Umbilical cord (tissue), 2 donors: ENCODE measurements around the gene TMEM198. TPM values are rescaled to one million over a fixed set of nuclear protein-coding genes. Genes with fewer than 3 reads are reported as not detected.

ENCODE experiments used
- DNase-seq: peaks from one replicate; pipeline ENCODE4 v3.0.0-alpha.2; 2015; ENCODE audit warnings: low spot score
- total RNA-seq: library from RNA; depleted of rRNA; stranded (reverse); fragments of >200 nt; gene quantifications from one replicate; pipeline ENCODE4 v1.2.3, GENCODE V29; 2014; ENCODE audit warnings: low replicate concordance; ENCODE audit not compliant: insufficient read depth

Gene TMEM198
- total RNA-seq, 1 donor from 2014 or later, result 2.2 TPM

DNA sequence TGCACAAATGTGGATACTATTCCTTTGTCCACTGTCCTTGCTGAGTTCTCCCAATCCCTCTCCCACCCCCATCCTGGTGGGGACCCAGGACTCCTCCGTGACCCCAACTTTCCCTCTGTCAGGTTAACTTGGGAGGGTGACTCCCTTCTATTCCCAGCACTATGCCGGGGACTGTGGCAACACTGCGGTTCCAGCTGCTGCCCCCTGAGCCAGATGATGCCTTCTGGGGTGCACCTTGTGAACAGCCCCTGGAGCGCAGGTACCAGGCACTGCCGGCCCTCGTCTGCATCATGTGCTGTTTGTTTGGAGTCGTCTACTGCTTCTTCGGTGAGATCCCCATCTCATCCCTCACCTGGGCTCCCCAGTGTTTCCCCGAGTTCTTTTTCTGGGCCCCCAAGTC, 739 bp downstream of the TMEM198 start:
- DNase-seq, result no peak

DNA sequence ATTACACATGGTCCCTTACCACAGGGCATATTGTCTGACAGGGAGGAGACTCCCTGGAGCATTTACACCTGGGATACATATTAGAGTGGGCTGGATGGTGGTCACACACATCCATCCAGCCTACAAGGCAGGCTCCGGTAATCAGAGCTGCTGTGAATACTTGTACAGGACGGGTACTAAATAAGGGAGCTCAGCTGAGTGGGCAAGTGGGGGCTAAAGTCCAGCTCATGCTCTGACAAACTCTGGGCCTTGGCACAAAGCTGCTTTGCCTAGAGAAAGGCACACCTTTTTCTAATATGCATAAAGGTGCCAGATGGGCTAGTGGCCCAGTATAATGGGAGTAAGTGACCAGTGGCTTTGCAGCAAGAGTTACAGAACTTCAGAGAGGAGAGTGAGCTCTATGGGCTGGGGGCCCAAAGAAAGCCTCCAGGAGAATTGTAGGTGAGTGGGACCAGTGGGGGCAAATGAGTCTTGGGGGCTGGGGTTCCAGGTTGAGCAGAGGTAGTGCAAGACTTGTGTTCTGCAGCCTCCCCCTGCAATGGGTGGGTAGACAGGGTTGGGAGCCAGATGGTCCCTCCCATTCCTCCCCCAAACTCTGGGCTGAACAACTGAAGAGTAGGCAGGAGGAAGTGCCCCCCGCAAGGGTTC, 1.6 kb downstream of the TMEM198 start:
- DNase-seq, result no peak

DNA sequence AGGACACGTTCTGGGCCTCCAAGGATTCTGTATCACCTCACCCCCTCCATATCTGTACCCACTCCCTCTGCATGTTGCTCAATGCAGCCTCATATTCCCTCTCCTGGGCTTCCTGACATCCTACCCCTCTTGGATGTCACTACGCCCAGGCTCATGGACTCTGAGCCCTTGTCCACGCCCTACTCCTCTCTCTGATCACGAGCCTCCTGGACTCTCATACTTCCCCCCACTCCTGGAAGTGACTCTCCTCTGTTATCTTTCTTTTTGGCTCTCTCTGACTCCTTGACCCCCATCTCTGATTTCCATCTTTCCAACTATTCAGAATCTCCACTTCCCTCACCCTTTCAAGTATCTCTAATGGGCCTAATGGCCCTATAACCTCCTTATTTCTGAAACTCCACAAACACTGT, 2.1 kb downstream of the TMEM198 start:
- DNase-seq, result no peak

DNA sequence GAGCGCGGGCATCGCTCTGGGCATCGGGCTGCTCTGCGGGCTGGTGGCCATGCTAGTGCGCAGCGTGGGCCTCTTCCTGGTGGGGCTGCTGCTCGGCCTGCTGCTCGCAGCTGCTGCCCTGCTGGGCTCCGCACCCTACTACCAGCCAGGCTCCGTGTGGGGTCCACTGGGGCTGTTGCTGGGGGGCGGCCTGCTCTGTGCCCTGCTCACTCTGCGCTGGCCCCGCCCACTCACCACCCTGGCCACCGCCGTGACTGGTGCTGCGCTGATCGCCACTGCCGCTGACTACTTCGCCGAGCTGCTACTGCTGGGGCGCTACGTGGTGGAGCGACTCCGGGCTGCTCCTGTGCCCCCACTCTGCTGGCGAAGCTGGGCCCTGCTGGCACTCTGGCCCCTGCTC, 3.8 kb downstream of the TMEM198 start:
- no peak for DNase-seq

DNA sequence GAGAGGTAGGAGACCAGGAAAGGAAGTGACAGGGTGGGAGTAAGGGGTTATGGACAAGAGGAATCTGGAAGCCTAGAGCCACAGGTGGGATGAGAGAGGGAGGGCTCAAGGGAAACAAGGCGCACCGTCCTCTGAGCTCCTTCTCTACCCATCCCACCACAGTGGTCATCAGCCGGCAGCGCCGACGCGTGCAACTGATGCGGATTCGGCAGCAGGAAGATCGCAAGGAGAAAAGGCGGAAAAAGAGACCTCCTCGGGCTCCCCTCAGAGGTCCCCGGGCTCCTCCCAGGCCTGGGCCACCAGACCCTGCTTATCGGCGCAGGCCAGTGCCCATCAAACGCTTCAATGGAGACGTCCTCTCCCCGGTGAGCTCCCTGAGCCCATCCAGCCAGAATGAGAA, 5.2 kb downstream of the TMEM198 start:
- DNase-seq, result no peak

DNA sequence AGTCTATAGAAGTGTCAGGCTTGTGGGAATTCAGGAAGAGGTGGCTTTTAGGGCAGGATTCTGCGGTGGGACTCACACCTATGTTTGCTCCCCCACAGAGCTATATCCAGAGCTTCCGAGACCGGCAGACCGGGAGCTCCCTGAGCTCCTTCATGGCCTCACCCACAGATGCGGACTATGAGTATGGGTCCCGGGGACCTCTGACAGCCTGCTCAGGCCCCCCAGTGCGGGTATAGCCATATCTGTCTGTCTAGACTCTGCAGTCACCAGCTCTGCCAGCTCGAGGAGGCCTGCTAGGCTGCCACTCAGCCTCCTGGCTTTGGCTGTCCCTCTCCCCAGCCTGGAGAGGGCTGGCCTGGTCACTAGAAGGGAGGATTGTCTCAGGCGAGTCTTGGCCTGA, 5.8 kb downstream of the TMEM198 start:
- no peak for DNase-seq

DNA sequence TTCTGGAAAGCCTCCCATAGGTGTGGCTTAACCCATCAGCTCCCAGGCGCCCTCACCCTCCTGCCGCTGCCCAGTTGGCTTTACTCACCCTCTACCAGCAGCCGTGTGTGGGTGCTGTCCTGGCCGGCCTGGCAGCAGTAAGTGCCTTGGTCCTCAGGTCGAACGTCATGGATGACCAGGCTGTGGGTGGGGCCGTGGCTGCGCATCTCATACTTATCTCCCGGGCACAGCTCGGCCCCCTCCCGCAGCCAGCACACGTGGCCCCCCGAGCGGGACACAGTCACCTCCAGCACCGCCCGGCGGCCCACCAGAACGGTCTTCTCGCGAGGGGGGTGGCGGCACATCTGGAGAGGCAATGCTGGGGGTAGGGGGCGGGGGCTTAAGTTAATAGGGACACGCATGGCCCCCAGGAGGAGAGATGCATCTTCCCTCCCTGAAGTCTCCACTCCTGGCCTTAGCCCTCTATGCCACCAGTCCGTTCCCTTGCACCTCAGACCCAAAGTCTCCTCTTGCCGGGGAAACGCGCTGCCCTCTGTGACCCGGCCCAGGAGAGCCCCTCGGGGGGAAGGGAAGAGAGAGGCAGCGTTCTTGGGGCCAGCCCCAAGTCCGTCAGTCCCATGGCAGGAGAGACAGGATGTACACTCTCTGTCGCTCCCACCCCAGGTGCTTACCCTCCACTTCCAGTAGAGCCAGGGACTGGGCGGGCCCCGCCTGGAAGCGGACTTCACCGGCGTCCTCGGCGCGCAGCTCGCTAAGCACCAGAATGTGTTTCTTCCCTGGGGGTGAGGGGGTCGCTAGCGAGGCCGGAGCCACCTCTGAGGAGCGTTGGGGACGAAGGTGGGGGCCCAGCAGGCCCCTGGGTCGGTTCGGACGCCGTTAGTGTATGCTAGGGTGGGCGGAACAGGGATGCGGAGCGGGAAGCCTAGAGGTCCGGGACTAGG, 7.9 kb downstream of the TMEM198 start:
- peak; percentile 88 for DNase-seq

DNA sequence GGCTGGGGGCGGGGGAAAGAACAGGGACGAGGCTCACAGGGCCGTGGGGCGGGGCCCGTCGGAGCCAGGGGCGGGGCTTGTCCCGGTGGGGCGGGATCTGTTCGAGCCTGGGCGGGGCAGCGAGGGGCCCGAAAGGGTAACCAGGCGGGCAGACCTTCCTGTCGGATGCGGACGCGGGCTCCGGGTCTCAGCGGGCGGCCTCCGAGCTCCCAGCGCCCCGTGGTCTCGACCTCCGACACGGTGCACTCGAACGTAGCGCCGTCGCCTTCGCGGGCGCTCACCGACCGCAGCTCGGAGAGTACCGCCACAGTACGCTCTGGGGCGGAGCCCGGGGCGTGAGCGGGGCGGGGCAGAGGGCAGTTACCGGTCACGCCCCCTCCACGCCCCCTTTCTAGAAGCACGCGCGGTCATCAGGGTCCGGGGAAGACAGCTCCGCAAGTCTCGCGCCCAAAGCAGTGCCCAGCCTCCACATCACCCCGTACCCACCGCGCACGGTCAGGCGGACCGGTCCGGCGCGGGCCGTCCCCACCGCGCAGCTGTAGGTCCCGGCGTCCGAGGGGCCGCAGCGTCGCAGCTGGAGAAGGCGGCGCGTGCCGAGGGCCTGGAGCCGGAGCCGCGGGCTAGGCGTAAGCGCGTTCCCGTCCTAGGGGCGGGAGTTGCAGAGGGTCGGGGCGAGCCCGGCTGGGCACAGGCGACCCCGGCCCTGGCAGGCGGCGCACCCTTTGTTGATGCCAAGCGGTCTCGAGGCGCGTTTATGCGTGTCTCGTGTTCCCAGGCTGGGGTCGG, 8.7 kb downstream of the TMEM198 start:
- peak; percentile 92 for DNase-seq

DNA sequence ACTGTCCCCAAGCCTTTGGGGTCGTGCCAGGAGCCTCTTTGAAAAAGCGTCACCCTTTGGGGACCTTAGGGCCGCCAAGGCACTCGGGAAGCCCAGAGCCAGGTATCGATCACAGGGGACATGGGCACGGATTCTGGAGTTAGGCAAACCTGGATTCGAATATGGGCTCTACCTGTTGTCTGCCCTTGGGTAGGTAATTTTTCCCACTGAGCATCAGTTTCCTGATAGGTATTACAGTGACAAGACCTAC, 9.3 kb downstream of the TMEM198 start:
- DNase-seq, result no peak

DNA sequence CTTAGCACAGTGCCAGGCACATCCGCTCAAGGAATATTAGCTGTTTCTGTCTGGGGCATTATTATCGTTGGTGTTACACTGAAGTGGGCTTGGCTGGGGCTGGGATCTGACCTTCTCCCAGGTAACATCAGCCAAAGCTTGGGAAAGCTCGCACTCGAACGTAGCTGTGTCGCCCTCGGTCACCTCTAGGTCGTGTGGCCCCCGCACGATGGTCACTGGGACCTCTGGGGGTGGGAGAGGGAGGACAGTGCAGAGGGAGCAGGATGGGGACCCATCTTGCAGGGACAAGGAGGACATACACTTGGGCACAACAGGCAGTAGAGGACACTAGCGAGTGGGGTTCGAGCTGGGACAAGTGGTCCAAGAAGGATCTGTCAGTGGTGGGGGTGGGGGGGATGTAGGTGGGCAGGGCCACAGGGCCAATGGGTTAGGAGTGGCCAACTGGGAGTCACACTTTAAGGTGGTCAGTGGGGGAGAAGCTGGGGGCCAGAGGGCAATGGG, 9.7 kb downstream of the TMEM198 start:
- no peak for DNase-seq

DNA sequence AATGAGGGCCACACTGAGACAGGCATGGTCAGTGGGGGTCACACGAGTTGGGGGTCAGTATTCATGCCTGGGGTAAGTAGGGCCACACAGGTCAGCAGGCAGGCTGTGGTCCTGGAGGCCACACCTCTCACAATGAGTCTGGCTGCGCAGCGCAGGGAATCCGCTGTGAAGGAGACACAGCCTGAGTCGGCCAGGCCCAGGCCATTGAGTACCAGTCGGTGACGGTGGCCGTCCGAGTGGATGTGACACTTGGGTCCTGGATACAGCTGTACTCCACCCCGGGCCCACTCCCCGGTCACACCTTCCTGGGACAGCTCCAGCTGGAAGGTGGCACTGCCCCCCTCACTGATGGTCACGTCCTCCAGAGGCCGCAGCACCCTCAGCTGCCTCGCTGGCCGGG, 10.5 kb downstream of the TMEM198 start:
- no peak for DNase-seq

DNA sequence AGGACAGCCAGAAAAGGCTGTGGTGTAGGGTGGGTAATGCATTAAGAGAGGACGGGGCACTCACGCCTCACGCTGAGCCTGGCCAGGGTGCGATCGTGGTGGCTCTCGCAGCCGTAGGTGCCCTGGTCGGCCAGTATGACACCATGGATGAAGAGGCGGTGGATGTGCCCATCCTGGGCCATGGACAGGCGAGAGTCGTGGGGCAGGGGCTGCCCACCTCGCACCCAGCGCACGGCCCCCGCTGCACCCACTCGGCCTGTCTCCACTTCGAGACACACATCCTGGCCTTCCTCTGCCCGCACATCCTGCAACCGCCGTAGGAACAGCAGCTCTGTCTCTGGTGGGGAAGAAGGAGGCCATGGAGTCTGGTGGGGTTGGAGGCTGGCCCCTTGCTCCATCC, 12.1 kb downstream of the TMEM198 start:
- DNase-seq, result no peak

DNA sequence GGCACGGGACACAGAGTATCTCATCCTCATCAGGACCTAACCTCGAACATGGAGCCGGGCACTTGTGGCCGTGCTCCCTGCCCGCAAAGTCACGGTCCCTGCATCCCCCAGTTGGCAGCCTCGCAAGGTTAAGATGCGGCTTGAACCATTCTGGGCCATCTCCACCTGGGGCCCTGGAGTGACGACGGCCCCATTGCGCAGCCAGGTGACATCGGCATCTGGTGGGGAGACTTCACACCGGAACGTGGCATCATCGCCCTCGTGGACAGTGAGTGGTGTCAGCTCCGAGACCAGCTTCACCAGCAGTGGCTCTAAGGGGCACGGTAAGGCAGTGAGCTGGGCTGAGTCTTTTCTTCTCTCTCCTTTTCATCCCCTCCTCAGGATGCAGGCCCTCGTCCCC, 12.6 kb downstream of the TMEM198 start:
- DNase-seq, result no peak

DNA sequence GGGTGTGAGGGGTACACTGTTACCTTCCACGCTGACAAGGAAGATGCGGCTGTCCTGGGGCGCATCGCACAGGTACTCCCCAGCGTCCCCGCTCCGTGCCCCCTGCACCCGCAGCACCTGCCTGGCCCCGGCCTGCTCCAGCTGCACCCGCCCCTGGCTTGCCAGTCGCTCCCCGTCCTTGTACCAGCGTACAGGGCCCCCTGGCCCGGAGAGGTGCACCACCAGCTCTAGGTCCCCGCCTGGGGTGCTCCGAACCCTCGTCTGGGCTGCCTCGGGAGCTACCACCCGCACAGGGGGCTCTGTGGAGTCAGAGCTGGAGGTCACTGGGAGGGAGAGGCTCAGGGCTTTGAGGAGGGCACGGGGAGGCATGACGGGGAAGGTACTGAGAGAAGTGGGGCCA, 13.5 kb downstream of the TMEM198 start:
- DNase-seq, result no peak

DNA sequence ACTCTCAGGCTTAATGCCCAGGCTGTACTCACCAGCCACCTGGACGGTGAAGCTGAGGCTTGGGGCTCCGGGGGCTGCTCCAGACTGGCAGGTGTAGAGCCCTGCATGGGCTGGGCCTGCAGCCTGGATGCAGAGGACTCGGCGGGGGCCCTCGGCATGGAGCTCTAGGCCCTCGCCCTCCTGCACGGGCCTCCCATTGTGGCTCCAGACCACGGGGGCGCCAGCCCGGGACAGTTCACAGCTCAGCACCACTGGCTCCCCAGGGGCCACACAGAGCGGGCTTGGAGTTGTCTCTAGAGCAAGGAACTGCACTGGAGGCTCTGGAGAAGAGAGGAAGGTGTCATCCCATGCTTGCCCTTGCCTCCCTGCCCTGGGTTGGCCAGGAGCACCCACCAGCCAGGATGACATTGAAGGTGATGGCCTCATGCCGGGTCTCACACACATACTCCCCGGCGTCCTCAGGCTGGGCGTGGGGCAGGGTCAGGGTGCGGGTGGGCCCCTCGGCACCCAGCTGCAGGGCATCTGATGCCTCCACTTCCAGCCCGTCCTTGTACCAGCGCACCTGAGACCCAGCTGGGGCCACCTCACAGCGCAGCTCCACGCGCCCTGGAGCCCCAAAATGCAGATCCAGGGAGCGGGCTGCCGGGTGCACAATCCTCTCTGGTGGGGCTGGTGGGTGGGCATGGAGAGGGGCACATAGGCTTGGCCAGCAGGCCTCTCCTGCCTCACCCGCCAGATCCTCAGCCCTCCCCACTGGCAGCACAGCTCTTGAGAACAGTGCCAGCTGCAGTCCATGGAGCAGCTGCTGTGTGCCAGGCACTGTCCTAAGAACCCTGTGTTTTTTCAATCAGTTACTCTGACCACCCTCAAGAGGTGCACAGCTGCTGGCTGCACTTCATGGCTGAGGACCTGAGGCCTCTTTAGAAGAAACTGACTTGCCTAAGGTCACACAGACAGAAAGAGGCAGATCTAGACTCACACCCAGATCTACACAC, 14.3 kb downstream of the TMEM198 start:
- no peak for DNase-seq

DNA sequence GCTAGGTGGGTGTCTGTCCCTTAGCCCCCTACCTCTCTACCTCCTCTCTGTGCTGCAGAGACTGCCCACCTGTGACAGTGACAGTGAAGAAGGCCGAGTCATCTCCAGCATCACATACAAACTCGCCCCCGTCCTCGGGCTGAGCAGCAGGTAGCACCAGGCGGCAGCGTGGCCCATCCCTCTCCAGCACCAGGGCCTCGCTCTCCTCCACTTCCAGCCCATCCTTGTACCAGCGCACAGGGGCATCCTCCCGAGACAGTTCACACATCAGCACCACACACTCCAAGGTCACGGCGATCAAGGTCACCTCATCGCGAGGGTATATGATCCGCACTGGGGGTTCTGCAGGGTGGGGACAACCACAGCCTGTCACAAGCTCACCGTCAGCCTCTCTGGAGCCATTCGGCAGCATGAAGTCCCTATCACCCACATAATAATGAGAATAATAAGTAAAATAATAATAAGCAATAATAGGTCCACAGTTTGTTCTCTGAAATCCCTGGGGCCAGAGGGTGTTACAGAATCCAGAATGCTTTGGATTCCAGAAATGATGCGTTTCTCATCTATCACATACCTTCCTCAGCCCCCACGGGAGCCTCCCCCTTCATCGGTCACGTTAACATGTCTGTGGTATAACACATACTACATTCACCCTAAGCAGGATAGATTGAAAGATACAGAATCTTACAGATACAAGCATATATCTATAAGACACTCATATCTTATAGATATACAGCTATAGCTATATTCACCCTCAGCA, 15.5 kb downstream of the TMEM198 start:
- DNase-seq, result no peak

DNA sequence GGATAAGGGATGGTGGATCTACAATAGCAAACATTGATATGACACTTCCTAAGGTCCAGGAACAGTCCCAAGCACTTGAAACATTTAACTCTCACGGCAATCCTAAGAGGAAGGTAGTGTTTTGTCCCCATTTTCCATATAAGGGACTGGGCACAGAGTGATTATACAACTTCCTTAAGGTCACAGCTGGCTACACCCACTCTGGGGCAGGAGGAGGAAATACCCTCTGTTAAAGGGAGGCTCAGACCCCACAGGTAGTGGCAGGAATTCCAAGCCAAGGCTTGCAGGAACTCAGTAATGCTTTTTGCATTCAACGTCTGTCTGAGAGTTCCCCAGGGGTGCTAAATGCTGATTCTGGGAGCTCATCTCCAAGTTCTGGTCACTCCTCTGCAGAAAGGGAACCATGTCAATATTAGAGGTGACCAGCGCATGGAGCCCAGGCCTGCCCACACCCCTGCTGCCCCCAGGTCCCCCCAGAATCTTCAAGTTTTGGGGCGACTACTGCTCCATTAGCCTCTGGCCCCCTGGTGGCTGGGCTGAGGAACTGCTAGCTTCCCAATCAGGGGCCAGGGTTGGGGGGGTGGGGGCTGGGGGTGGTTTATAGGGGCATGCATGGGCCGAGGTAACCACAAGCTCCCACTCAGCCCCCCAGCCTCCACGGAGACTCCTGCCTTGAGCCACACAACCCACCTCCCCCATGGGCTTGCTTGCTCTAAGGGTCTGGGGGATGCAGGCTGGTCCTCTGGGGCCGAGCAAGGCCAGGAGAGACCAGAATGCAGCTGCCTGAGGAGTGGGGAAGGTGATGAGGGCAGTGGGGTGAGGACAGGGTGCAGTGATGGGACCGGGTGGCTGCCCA, 16.4 kb downstream of the TMEM198 start:
- no peak for DNase-seq

DNA sequence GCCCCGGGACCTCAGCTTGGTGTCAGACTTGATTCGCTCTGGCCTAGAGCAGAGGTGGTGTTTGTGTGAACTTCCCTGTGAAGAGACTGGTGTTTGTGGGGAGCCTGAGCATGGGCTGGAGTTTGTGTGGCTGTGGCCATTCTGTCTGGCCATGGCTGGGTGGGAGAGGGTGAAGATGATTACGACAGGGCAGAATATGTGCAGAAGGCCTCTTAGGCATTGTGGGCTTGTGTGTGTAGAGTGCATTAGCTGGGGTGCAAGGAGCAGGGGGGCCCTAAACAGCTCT, 17.0 kb downstream of the TMEM198 start:
- no peak for DNase-seq

DNA sequence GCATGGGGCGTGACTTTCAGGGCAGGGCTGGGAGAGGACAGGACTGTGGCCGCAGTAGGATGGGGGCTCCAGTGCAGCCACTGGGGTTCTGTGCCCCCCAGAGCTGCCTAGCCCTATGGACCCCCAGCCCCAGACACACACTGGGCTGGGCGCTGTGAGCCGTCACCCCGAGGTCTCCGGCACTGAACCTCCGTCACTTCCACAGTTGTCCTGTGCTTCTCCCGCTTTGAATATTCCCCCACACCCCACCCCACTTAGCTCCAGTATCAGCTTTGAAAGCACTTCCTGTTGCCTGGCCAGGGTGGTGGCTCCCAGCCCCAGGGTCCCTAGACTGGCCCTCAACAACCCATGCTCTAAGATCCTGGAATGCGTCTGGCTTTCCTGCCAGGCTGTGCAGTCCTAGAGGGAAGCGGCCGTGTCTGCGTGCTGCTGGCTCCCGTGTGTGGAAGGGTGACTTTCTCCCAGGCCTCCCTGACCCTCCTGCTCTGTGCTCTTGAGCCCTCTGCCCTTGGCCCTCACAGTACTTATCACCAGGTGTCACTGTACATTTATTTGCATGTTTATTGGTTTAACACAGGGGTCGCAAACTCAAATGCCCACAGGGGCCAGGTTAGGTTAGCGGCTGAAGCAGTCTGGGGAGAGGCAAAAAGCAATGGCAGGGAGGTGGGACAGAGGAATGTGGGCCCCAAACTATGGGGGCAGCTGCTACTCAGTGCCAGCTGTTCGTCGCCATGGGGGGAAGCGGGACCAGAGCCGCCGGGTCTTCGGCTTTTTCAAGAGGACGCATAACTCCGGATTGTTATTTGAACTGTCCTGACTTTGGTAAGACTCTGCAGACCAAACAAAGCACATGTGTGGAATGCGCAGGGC, 17.6 kb downstream of the TMEM198 start:
- no peak for DNase-seq
